AG04450 (cell line): ENCODE results near the gene SLC13A5. TPM values are rescaled to one million over a fixed set of nuclear protein-coding genes. Genes with fewer than 3 reads are reported as not detected.

Experiments used
- CTCF ChIA-PET: fragments of 300-600, 350-600 bp; formaldehyde crosslinking; extraction: SDS; loops from one replicate; lab custom pipeline; 2022; ENCODE audit warnings: antibody characterized with exemption, inconsistent platforms; lab: Charles Lee
- POLR2A ChIA-PET: fragments of 350-600 bp; formaldehyde crosslinking; extraction: SDS; loops from one replicate; lab custom pipeline; 2021; ENCODE audit warnings: antibody characterized with exemption, inconsistent platforms; lab: Yijun Ruan, JAX
- DNase-seq: peaks from one replicate; pipeline ENCODE4 v3.0.0-alpha.2; 2011; ENCODE audit warnings: low read depth, low spot score
- H3K27ac ChIP-seq: one replicate; pipeline ENCODE4 v1.5.1; 2012; ENCODE audit warnings: low read depth, low read length, control low read depth
- H3K27me3 ChIP-seq: one replicate; pipeline ENCODE4 v1.6.0; 2012; ENCODE audit warnings: low read length; ENCODE audit not compliant: control insufficient read depth, insufficient read depth
- H3K4me3 ChIP-seq: 2 replicates; pipeline ENCODE4 v1.5.1; 2011; ENCODE audit warnings: mild to moderate bottlenecking, low read depth, low read length, control low read depth
- H3K9me3 ChIP-seq: 2 replicates; pipeline ENCODE4 v1.5.1; 2012; ENCODE audit warnings: low read length; ENCODE audit not compliant: control insufficient read depth, insufficient read depth
- CTCF ChIP-seq: IDR thresholded peaks from 2 replicates; pipeline ENCODE4 v1.5.1; 2011; ENCODE audit warnings: low read depth, low read length, control low read depth, inconsistent platforms
- polyA plus RNA-seq: library from polyadenylated mRNA; depleted of rRNA; stranded (reverse); fragments of >200 nt; gene quantifications from 2 replicates; pipeline ENCODE4 v1.2.3, GENCODE V29; 2011; rRNA removed
- small RNA-seq: library from RNA; depleted of rRNA; stranded (forward); fragments of <200 nt; gene quantifications from one replicate; pipeline ENCODE3, GENCODE V24; 2012; ENCODE audit warnings: low read depth; ENCODE audit not compliant: insufficient read length

SLC13A5 gene
- polyA plus RNA-seq, 1 experiment: not detected

DNA sequence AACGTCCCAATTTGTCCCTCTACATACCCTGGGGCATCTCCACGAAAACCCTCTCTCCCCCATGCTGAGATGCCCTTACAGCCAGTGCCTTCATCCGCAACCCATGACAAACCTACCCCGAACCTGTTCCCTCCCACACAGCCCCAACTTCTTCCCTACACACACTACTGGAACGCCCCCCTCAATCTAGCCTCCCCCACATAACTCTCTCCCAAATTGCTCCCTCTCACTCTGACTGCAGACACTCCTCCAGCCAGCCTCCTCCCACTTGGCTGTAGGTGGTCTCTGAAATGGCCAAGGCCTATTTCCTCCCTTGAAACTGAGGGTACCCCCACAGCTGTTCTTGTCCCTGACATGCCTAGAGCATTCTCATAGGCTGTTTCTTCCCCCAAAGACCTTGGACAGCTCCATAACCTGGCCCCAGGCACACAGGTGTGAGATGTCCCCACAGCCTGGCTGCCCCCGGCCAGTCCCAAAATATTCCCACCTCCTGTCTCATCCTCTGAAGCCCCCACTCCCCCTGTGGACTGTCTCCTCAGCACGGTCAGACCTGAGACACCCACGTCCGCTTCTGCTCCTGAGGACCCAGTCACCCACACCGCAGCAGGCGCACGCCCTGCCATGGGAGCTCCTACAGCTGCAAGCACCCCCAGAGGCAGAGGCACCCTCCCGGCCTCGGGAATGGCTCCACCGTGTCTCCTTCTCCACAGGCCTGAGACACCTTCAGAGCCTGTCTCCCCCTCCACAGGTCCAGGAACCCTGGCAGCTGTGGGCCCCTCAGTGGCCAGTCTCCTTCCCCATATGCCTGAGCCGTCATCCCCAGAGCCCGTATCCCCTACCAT is 76.3 kb downstream of the SLC13A5 start:
- H3K9me3 ChIP-seq: no peaks in the 10 kb centered on the region; the same call in 1 of the 2 replicates
- ChIA-PET CTCF (interaction anchor here (1.5 kb wide), 1 partner anchor 164 kb away, joined by 4 read pairs; no protein-coding TSS in a partner anchor), POLR2A (no interaction called here)
- H3K4me3 ChIP-seq: no peak overlapping the region
- no peak for TF ChIP-seq CTCF
- no peak overlapping the region for H3K27ac ChIP-seq
- no peaks in the 10 kb centered on the region for H3K27me3 ChIP-seq
- no peak for DNase-seq

- H3K27me3 ChIP-seq: no peaks in the 10 kb centered on the region
- TF ChIP-seq CTCF: no peak
- no peaks in the 10 kb centered on the region; the same call in 1 of the 2 replicates for H3K9me3 ChIP-seq
- no peak overlapping the region for H3K27ac ChIP-seq
- CTCF ChIA-PET: no interaction called here
- DNase-seq: no peak
- POLR2A ChIA-PET: no interaction called here
- no peak overlapping the region for H3K4me3 ChIP-seq
Measured at GRCh38 chr17:6636105-6636504, 77.1 kb downstream of the SLC13A5 start.

Small RNAs within 50 kb of the gene (small RNA-seq; reads per million reads assigned to genes)
- gene AC004706.2 (not detected), gene MIR4520-1 (not detected)

Other genes with a start within 250 kb of the SLC13A5 start
- gene PITPNM3, start 156.8 kb downstream of the SLC13A5 start, polyA plus RNA-seq: 0.38 and 0.45 TPM in 2 replicates
- gene KIAA0753, start 72.7 kb downstream of the SLC13A5 start, polyA plus RNA-seq: 11.5 and 13.0 TPM in 2 replicates
- gene TXNDC17, start 72.3 kb downstream of the SLC13A5 start, polyA plus RNA-seq: 239 and 320 TPM in 2 replicates
- 20.4 and 24.6 TPM in 2 replicates for gene MED31, start 61.8 kb downstream of the SLC13A5 start, polyA plus RNA-seq
- 1.8 and 1.9 TPM in 2 replicates for gene C17orf100, start 61.6 kb downstream of the SLC13A5 start, polyA plus RNA-seq
- gene XAF1, start 42.7 kb upstream of the SLC13A5 start, polyA plus RNA-seq: 6.3 and 13.7 TPM in 2 replicates
- 0.10 and 0.12 TPM in 2 replicates for gene FBXO39, start 62.8 kb upstream of the SLC13A5 start, polyA plus RNA-seq
- gene TEKT1, start 118.4 kb upstream of the SLC13A5 start, polyA plus RNA-seq: not detected in 2 replicates